Gastroesophageal sphincter (tissue), 3 donors: Measurements from ENCODE around the gene P2RY11.

ENCODE experiments used
- CTCF ChIP-seq, 4 experiments: fragments of 200-600 bp in 2 of 4; fragments of 450-650 bp in 2 of 4; sonication (generic) in 1 of 4; IDR thresholded peaks; one replicate each; pipeline ENCODE4 v1.5.1; 2017 to 2019; ENCODE audit warnings: antibody characterized with exemption in 4 of 4, mild to moderate bottlenecking in 2 of 4, moderate library complexity in 2 of 4
- EP300 ChIP-seq: sonication (generic); formaldehyde crosslinking; IDR thresholded peaks from one replicate; pipeline ENCODE4 v1.6.1; 2017; ENCODE audit warnings: antibody characterized with exemption, mild to moderate bottlenecking
- POLR2AphosphoS5 ChIP-seq: sonication (generic); formaldehyde crosslinking; IDR thresholded peaks from one replicate; pipeline ENCODE4 v1.6.1; 2017; ENCODE audit warnings: antibody characterized with exemption

GRCh38 chr19:10069046-10069445 lies 42.4 kb upstream of the P2RY11 start:
- TF ChIP-seq EP300 (no peak), CTCF (IDR thresholded peaks at IDR 0.05) (no peak), POLR2AphosphoS5 (no peak)
